Measurements from ENCODE around the gene WDR64.
"Not testable (repeated sequence)": the region's sequence is repeated elsewhere in the genome, so short reads cannot be mapped to it uniquely, and the experiment has no call there.

WDR64 gene

DNA sequence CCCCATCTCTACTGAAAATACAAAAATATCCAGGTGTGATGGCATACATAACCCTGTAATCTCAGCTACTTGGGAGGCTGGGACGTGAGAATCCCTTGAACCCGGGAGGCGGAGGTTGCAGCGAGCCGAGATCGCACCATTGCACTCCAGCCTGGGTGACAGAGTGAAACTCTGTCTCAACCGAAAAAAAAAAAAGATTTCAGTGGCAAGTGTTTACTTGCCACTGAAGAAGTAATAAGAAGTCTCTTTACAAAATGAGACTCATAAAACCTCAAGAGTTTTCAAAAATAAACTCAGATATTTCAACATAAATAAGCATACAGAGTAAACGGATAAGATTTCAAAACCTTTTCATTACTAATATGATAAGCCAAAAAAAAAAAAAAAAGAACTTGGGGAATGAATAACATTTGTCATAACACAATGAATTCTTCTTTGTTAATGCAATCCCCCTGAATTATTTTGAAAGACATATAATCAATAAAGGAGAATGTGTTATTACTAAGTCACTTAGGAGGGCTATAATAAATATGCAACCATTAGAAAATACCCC is 161.8 kb downstream of the WDR64 start:
- DNase-seq, result no peak

DNA sequence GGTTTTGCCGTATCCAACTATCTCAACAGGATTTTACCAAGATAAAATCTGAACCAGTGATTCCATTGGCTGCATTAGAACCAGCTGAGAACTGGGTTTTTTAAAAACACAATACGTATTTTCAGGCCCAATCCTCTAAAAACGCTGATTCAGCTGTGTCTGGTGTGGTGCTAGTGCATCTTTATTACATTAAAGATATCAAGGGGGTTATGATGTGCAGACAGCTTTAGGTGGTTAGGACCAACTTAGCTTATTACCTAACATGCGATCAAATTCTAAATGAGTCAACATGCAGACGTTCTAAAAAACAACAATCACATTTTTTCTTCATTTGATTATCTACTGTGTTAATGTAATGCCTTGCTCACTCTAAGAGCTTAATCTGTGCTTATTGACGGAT is 163.9 kb downstream of the WDR64 start:
- no peak for DNase-seq

DNA sequence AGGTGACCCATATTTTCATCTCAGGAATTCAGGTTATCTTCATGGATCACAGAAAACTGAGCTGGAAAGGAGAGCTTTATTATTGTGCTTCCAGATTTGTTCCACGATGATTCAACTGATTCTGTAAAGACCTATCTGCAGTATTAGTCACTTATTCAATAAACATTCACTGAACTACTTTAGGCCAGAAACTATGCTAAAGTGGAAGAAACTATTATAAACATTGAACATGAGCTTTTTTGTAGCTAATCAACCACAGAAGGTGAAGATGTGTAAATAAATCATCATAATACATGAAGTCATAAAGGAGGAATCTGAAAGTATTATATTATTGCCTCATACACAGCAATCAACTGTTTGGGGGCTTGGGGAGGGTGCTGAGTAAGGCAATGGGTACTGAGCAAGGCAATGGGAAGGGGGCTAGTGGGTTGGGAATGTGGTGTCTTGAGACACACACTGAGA is 165.3 kb downstream of the WDR64 start:
- no peak for DNase-seq

DNA sequence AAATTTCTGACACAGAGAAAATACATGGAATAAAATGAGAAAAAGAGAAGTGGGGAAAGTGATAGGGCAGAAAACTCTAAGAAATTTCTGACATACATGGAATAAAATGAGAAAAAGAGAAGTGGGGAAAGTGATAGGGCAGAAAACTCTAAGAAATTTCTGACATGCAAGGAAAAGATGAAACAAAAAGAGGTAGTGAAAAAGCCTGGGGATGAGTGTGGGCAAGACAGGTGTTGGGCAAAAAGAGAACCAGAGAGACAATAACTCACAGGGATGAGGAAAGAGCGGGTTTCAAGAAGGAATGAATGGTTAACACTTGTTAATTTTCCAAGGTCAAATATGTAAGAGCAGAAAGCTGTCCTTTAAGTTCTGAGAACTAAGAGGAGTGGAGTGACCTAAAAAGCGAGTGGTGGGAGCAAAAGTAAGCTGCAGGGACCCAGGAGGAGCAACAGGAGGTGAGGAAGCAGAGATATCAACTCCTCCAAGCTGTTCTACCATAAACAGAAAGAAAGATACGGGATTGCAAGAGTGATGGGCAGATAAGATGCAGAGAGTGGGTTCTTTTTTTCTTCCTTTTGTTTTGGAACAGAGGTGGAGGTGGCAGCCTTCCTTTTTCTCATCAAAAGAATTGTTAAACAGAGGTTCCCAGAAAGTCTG is 166.0 kb downstream of the WDR64 start:
- DNase-seq, result no peak

DNA sequence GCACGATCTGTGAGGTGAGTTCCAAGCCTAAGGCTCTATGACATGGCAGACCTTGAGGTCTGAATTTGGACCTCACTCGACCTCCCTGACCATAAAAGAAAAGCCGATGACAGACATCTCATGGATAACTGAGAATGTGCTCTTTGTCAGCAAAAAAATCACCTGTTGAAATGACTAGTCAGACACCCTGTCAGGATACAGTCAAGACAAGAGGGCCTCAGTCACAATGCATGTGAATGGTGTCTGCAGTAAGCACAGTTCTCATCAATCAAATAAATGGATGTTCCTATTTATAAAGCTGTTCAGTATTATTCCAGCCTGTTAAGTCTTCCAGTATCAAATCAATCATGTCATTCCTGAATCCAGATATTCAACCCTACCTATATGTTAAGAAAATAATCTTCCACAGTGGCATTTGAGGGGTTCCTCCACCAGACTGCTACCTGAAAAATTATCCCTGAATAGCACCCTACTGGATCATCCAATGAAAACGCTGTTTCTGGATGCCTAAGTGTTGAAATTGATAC is 167.3 kb downstream of the WDR64 start:
- DNase-seq, result no peak

DNA sequence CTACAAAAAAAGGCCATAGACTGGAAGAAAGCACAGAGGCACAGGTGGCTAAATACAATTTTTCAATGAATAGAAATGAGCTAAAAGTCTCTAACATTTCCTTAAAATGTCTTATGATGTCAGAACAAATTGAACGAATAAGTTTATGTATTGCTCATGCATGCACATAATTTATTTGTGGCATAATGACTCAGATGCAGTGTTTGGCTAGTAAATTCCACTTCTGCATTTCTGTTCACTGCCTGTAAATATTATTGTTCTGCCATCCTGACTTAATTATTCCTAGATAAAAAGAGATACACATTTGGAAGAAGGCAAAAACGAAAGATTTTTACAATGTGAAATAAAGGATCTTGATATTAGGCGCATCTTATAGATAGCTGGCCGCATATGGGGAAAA is 169.3 kb downstream of the WDR64 start:
- no peak for DNase-seq

DNA sequence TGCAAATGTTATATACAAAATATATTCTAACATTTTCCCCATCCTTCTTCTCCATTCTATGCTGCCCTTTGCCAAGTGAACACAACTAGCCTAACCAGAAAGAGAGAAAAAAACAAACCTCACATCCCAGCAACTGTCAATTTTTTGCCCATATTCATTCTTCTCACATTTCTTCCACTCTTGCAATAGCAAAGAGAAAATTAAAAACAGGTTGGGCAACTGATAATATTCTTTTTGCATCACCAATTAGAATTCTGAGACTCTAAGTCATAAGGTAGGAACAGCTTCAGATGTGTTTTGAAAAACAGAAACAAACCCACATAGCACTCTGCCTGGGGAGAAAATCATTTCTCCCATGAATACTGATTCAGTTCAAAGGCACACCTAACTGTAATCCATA is 170.8 kb downstream of the WDR64 start:
- no peak for DNase-seq

DNA sequence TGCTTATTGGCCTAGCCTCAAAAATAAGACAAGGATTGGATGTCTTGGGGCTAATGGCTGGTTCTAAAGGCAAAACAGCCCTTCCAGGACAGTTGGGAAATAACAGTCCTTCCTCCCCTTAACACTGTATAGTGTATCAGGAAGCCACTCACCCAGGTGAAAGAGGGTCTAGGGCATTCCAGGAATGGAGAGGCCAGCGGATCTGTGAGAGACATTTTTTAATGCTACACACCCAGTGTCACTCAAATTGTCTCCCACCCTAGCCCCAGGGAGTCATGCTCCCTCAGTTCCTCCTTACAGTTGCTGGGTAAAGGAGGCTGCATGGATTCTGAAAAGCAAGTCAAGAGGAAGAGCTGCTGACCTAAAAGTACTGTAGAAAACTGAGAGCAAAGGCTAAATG is 171.8 kb downstream of the WDR64 start:
- no peak for DNase-seq

DNA sequence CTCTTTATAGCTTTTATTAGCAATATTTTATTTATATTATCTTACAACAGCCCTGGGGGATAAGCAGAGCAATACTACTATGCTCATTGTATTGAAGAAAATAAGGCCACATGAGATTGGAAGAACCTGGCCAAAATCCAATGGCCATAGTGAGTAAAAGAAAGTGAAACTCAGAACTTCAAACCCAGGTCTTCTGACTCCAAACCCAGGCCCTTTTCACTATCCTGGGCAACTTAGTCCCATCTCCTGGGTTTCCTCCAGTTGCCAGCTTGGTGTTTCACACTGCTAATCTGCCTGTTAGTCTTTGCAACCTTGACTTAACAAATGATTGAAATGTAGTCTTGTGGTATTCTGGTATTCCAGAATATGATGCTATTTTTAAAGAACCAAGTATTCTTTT is 173.5 kb downstream of the WDR64 start:
- DNase-seq, result no peak

DNA sequence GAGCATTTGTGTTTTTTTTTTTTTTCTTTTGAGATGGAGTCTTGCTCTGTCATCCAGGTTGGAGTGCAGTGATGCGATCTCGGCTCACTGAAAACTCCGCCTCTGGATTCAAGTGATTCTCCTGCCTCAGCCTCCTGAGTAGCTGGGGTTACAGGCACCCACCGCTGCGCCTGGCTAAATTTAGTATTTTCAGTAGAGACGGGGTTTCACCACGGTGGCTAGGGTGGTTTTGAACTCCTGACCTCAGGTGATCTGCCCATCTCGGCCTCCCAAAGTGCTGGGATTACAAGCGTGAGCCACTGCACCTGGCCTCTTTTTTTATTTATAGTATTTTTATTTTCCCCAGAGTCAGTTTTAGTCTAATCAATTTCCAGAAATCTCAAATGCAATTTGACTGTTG is 174.5 kb downstream of the WDR64 start:
- not testable (repeated sequence) for DNase-seq

DNA sequence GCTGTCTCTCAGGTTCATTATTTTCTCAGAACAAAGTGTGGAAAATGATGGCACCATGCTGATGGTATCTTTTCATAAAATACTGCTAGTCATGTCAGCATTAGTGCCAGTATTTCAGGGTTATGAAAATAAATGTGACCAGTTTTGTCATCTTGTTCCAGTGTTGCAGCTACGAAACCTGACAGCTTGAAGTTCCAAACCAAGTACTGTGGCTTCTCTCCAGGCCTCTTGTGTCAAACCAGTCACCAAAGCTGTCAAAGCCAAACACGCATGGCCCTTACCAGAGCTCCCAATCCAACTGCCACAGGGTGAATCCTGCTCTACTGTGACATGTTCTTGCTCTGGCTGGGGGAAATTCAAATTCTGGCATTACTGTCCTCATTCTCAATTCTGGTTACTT is 175.2 kb downstream of the WDR64 start:
- DNase-seq, result no peak

DNA sequence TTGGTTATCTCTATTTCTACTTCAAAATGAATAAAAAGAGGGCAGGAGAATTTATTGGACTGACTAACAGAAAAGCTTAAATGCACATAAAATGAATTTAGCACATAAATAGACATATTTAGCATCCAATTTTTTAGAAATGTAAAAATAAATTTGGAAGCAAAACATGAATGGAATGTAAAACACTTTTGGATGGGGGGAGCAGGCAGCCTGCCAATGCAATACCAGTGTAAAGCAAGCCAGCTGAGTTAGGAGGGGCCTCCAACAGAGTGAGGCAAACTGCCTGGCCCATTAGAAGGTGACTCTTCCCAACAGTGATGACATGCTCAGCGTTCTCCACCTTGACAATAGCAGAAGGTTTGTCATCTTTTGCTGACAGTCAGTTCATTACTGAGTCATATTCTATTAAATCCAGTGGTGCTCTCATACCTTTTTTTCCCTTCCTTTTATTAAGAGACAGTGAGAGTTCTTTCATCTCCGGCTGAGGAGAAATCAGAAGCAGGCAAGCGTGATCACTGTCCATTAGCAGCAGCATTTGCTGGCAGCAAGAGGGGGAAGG is 176.5 kb downstream of the WDR64 start:
- no peak for DNase-seq

DNA sequence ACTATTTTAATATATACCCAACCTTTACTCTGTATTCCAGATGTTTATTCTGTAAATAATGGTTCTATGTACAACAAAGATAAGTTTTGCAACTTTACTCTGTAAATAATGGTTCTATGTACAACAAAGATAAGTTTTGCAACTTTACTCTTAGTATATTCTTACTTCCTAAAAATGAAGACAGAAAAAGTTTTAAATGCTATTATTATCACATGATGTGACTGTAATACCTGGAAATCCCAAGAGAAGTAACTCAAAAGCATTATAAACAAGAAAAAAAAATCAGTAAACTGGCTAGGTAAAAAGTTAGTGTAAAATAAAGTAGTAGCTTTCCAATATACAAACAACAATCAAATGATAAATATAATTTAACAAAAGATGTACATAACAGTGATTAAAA is 177.4 kb downstream of the WDR64 start:
- no peak for DNase-seq

DNA sequence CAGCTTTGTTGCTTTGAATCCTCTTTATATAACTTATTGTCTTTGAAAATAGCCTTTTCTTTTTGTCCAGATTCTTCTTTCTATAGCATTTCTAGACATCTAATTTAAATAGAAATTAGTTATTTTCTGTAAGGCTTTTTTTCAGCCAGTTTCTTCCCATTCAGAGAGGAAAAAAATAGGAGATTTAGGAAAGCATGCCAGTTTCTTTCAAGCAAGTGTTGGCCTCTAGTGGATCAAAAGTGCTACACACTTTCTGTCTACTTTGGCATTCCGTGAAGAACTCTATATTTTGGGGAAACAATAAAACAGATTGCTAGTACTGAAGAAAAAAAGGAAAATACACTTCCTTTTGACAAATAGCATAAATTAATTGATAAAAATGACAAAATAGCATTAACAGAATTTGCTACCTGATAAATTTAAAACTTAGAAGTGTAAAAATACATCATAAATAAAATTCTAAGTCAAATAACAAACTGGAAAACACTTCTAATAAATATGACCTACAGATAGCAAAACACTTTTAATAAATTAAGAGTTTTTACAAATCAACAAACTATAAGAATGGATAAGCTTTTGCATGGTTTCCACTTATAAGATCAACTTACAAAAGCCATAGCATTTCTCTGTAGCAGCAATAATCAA is 182.8 kb downstream of the WDR64 start:
- DNase-seq, result no peak

DNA sequence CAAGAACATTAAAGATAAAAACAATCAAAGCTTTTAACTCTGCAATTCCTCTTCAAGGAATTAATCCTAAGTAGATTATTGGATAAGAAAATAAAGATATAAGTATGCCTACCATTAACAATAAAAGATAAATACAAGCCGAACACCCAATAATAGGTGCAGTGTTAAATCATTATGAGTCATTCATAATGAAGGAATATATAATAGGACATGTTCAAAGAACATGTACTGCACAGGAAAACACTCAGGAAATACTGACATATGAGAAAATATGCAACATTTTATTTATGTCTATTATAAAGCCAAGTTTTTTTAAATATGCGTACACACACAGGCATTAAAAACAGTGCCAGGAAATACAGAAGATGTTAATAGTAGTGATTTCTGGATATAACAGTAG is 184.9 kb downstream of the WDR64 start:
- no peak for DNase-seq

DNA sequence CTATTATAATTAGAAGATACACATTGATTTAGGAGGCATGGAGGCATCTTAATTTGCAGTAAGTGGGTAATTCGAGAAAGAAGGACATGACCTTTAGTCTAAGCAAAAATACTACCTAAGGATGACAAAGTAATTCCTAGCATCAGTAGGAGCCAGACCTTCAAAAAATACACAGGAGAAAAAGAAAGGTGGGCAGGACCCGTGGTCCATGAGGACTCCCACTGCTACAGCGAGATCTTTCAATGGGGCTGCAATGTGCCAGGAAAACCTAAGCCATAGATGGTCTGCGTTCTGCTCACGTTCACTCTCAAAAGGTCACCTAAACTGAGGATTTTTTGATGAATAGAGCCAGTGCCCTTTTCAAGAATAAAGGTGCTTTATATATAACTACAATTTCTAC is 185.3 kb downstream of the WDR64 start:
- DNase-seq, result no peak

DNA sequence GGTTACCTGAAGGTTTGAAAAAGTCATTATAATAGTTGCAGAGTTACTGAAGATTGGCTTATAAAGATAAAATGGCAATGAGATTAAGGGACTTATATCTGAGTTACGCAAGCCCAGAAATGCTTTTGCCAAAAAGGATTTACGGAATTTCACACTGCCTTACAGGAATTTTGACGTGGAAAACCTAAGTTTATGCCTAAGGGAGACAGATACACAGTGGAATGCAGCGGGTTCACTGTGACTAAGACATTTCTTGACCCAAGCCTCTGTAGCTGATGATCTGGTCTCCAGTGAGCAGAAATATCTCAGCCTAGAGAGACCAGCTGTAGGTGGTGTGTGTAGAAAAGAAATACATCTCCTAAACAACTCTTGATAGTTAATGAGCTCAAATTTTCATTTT is 185.8 kb downstream of the WDR64 start:
- no peak for DNase-seq

DNA sequence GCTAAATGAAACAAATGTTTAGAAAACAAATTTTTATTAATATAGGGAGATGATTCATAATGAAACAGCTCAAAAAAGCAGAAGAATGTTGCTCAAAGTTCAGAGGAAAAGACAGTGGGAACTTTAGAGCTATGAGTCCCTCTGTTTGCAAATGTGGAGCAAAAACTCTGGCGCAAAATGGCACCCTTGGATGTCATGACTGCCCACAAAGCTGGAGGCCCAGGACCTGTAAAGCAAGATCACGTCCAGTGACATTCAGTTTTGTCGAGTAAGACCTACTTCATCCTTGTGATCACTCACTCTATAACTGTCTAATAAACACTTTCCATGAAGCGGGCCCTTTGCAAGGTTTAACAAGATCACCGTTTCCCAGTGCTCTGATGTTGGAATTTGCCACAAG is 186.8 kb downstream of the WDR64 start:
- no peak for DNase-seq

DNA sequence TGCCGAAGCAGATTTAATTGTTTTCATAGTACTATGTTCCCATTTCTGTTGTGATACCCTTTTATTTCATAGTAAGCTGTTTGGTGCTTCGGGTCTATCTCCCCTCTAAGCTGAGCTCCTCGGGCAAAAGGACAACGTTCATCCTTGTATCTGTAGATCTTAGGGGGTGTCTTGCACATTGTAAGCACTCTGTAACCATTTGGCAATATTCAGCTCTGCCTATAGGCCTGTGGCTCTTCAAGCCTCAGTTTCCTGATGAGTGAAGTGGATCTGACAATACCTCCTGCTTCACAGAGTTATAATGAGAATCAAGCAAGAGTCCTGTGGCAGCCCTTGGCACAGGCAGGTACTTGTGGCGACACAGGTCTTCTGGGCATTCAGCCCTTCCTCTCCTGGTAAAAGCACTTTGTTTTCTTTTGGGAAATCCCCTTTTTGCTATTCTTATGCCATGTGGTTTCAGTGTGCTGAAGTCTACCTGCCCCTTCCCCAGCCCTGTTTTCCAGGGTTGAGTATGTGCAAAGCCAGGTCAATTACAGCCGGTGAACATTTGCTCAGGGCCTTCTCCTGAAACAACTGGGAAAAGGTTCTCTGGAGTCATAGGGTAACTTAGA is 187.4 kb downstream of the WDR64 start:
- no peak for DNase-seq

DNA sequence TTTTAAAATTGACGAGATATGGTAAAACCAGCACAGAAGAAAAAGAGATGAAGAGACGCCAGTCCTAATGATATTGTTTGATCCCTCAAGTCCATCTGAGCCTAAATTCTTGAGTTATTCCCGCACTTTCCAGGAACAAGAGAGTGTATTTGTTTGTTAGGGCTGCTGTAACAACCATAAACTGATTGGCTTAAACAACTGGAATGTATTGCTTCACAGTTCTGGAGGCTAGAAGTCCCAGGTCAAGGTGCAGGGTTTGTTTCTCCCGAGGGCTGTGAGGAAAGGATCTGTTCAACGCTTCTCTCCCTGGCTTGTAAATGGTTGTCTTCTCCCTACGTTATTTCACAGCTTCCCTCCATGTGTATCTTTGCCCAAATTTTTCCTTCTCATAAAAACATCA is 188.1 kb downstream of the WDR64 start:
- DNase-seq, result no peak

DNA sequence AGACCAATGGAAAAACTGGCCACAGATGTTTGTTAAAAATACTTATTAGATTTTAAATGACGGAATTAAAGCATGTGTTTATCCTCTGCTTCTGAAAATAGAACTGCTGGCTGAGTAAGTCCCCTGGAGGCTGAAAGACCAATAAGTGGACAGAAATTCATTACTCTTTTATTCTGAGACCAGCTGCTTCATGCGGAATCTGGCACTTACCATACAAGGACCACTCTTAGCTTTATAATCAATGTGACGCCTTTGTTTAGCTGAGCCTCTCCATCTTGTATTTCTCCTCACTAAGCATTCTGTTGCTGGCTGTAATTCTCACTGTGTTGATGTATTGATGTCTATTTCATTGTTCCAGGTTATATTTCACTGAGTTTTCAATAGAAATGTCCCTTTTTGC is 189.6 kb downstream of the WDR64 start:
- DNase-seq, result no peak

DNA sequence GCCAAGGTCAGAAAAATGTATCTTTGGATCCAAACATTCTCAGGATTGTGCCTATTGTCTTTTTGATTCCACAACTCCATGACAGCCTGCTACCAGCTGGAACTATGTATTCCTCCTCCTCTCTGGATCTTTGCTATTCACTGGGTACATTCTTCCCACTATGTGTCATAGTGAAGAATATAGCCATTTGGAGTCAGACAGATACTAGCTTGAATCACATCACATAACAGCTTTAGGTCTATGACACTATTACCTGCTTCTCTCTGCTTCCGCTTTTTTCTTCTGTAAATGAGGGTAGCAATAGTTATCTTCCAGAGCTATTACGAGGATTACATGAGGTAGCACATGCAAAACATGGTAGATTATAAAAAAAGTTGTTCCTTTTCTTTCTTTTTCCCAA is 190.5 kb downstream of the WDR64 start:
- DNase-seq, result no peak

DNA sequence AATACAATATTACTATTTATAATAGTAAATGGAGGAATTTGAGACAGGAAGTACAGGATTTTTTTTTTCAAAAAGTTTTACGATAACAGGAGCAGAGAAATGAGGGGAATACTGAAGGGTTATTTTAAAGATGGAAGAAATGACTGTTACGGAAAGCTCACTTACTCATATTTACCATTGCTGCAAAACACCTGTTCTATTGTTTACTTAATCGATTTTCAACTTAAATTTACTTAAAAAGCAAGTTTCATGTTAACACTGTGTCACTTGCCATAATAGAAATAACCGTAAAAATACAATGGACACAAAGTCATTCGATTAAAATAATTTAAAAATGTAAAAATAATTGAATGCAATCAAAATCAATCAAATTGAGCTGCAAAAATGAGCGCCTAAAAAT is 192.5 kb downstream of the WDR64 start:
- DNase-seq, result no peak

DNA sequence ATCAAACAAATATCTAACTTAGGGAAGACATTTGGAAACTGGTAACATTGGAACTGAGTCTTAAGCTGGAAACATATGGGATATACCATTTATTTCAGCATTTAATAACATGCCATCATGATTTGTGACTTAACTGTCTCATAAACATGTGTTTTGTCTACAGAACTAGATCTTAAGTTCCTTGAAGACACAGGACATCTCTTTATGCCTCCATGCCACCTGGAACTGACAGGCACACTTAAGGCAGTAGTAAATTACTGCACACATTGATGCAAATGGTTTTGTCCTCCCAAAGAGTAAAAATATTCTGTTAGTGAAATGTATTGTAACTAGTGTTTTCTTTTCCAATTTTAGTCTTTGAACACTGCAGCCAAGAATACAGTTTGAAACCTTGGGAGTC is 194.3 kb downstream of the WDR64 start:
- DNase-seq, result no peak
